HCT116 (cell line): ENCODE data around the gene RIMBP2. TPM values are rescaled to one million over a fixed set of nuclear protein-coding genes. Genes with fewer than 3 reads are reported as not detected.

Source experiments
- ATAC-seq: fragments of 200-7000 bp; cut with Tn5 transposase; 2 replicates; pipeline ENCODE4 v1.9.1; 2020; ENCODE audit warnings: mild to moderate bottlenecking, moderate library complexity
- BruUV-seq: library from RNA; stranded (reverse); fragments of 400-500 nt; replicated peaks from 2 replicates; lab custom pipeline; 2021; lab: Mats Ljungman, UMichigan
- CTCF ChIA-PET: fragments of 300-600 bp; sonication (Branson Sonifier 250); formaldehyde crosslinking; loops from one replicate; lab custom pipeline; 2021; ENCODE audit warnings: antibody characterized with exemption; lab: Charles Lee
- POLR2A ChIA-PET: fragments of 300-600, 350-600 bp; sonication (Branson Sonifier 250); formaldehyde crosslinking; loops from one replicate; lab custom pipeline; 2021; ENCODE audit warnings: antibody characterized with exemption; lab: Charles Lee
- RAD21 ChIA-PET, 2 experiments: fragments of 300-600 bp; sonication (Branson Sonifier 250); formaldehyde crosslinking; loops; one replicate each; lab custom pipeline; 2023; ENCODE audit warnings: low total read pairs in 2 of 2; ENCODE audit not compliant: uncharacterized antibody in 2 of 2, unreplicated experiment in 2 of 2, low non-redundant PET in 1 of 2; lab: Charles Lee
- DNase-seq: peaks from one replicate; pipeline ENCODE4 v3.0.0-alpha.2; 2010; ENCODE audit warnings: low read depth, low spot score
- H2AFZ ChIP-seq: fragments of 200-600 bp; shearing (Covaris generic), sonication (generic); 2 replicates; pipeline ENCODE4 v1.6.1; 2017; ENCODE audit warnings: low read depth, mixed run types, mixed read lengths, antibody characterized with exemption, low read length; ENCODE audit not compliant: poor library complexity, severe bottlenecking
- H3K27ac ChIP-seq: 2 replicates; pipeline ENCODE4 v1.5.1; 2012; ENCODE audit warnings: low read depth, low read length
- H3K27me3 ChIP-seq: fragments of 200-600 bp; sonication (generic); 2 replicates; pipeline ENCODE4 v1.6.1; 2016; ENCODE audit warnings: mixed run types, low read length, mixed read lengths; ENCODE audit not compliant: insufficient read depth
- H3K36me3 ChIP-seq, 2 experiments: fragments of 200-500 bp in 1 of 2; fragments of 200-600 bp in 1 of 2; sonication (Bioruptor generic) in 1 of 2; sonication (generic) in 1 of 2; 2 replicates each; pipeline versions ENCODE4 v1.5.1 to v1.6.1; 2014 to 2016; ENCODE audit warnings: low read length in 2 of 2, inconsistent platforms in 1 of 2, mixed read lengths in 1 of 2, mixed run types in 1 of 2; ENCODE audit not compliant: insufficient read depth in 2 of 2, control insufficient read depth in 1 of 2
- H3K4me1 ChIP-seq, 2 experiments: fragments of 200-600 bp in 1 of 2; sonication (generic) in 1 of 2; 2 replicates each; pipeline versions ENCODE4 v1.5.1 to v1.6.1; 2012 to 2017; ENCODE audit warnings: low read length in 2 of 2, inconsistent platforms in 1 of 2, mild to moderate bottlenecking in 1 of 2, mixed read lengths in 1 of 2, mixed run types in 1 of 2, moderate library complexity in 1 of 2; ENCODE audit not compliant: insufficient read depth in 2 of 2, control insufficient read depth in 1 of 2
- H3K4me2 ChIP-seq: fragments of 200-600 bp; sonication (generic); 2 replicates; pipeline ENCODE4 v1.6.1; 2017; ENCODE audit warnings: mixed run types, low read length, mixed read lengths
- H3K4me3 ChIP-seq, 2 experiments: fragments of 200-600 bp in 1 of 2; sonication (generic) in 1 of 2; replicated peaks in 1 of 2; 2 replicates each; pipeline ENCODE4 v1.5.1; 2011 to 2016; ENCODE audit warnings: low read length in 2 of 2, control low read depth in 1 of 2, low read depth in 1 of 2, mild to moderate bottlenecking in 1 of 2, mixed read lengths in 1 of 2, mixed run types in 1 of 2
- H3K79me2 ChIP-seq: fragments of 200-600 bp; sonication (generic); 2 replicates; pipeline ENCODE4 v1.6.1; 2017; ENCODE audit warnings: mild to moderate bottlenecking, mixed run types, low read length, moderate library complexity, mixed read lengths; ENCODE audit not compliant: insufficient read depth
- H3K9ac ChIP-seq: fragments of 200-600 bp; sonication (generic); 2 replicates; pipeline ENCODE4 v1.6.1; 2016; ENCODE audit warnings: low read length, mixed read lengths
- H3K9me2 ChIP-seq: fragments of 200-600 bp; sonication (generic), shearing (Covaris generic); 2 replicates; pipeline ENCODE4 v1.6.1; 2017; ENCODE audit warnings: mixed run types, mild to moderate bottlenecking, moderate library complexity; ENCODE audit not compliant: insufficient read depth
- H3K9me3 ChIP-seq, 2 experiments: fragments of 200-500 bp in 1 of 2; fragments of 200-600 bp in 1 of 2; sonication (Bioruptor generic) in 1 of 2; sonication (generic) in 1 of 2; 2 replicates each; pipeline ENCODE4 v1.6.1; 2014 to 2017; ENCODE audit warnings: low read length in 2 of 2, mixed read lengths in 2 of 2, inconsistent platforms in 1 of 2, low read depth in 1 of 2, mild to moderate bottlenecking in 1 of 2, mixed run types in 1 of 2, moderate library complexity in 1 of 2; ENCODE audit not compliant: control insufficient read depth in 1 of 2, insufficient read depth in 1 of 2
- H4K20me1 ChIP-seq: fragments of 200-600 bp; sonication (generic), shearing (Covaris generic); 2 replicates; pipeline ENCODE4 v1.6.1; 2017; ENCODE audit warnings: mixed run types, mild to moderate bottlenecking, moderate library complexity; ENCODE audit not compliant: insufficient read depth
- CBX3 ChIP-seq: IDR thresholded peaks from 2 replicates; pipeline ENCODE4 v1.6.1; 2012; ENCODE audit warnings: low read depth
- JUND ChIP-seq: IDR thresholded peaks from 2 replicates; pipeline ENCODE4 v1.6.1; 2012
- POLR2A ChIP-seq: IDR thresholded peaks from 2 replicates; pipeline ENCODE4 v1.7.0; 2011; ENCODE audit warnings: borderline replicate concordance; ENCODE audit not compliant: insufficient read depth, insufficient read length; ENCODE audit errors: extremely low read depth
- RAD21 ChIP-seq: IDR thresholded peaks from 2 replicates; pipeline ENCODE4 v1.6.1; 2012; ENCODE audit warnings: low read depth, mild to moderate bottlenecking
- SP1 ChIP-seq: IDR thresholded peaks from 2 replicates; pipeline ENCODE4 v1.6.1; 2012; ENCODE audit warnings: low read depth
- intact Hi-C: fragments of 100-400 bp; cut with micrococcal nuclease; formaldehyde crosslinking; loops from 2 replicates; pipeline ENCODE4 v1.10.0; 2022
- total RNA-seq: library from RNA; stranded (reverse); gene quantifications from one replicate; pipeline ENCODE4 v1.2.1, GENCODE V29; 2021; ENCODE audit not compliant: unreplicated experiment
- TF ChIP-seq, protein P1 (sequence below): IDR thresholded peaks from 2 replicates; pipeline ENCODE4 v1.6.1; 2011; ENCODE audit warnings: mild to moderate bottlenecking, low read length, moderate library complexity; ENCODE audit not compliant: insufficient replicate concordance; ENCODE audit errors: extremely low read depth
- TF ChIP-seq, protein P2 (sequence below), 3 experiments: fragments of 200-600 bp in 1 of 3; sonication (generic) in 1 of 3; IDR thresholded peaks in 2 of 3; conservative IDR thresholded peaks in 1 of 3; 2 replicates each; pipeline ENCODE4 v1.5.1; 2012 to 2017; ENCODE audit warnings: low read depth in 2 of 3, low read length in 2 of 3, antibody characterized with exemption in 1 of 3, borderline replicate concordance in 1 of 3, control low read depth in 1 of 3, mild to moderate bottlenecking in 1 of 3, mixed read lengths in 1 of 3, mixed run types in 1 of 3, moderate library complexity in 1 of 3; ENCODE audit not compliant: insufficient read depth in 1 of 3
- TF ChIP-seq, protein P3 (sequence below): IDR thresholded peaks from 2 replicates; pipeline ENCODE4 v1.6.1; 2012; ENCODE audit warnings: low read depth

The RIMBP2 gene
- total RNA-seq, 1 experiment from 2014 or later = not detected

DNA sequence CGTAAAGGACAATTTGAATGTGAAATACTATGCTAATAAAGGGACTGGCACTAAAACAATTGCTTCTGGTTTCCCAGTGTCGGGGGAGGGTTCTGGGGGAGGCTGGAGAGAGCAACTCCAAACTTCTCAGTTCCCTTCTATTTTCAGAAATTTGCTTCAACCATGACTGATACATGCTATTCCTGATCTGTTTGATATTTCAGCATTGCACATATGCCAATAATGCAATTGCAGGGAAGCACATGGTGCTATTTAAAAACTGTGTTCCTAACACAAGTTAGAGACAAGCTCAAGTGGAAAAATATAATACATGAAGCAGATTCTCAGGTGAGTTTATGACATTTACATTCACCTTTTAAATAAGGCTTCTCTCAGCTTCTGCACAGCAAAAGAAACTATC, 188.9 kb downstream of the RIMBP2 start:
- H3K4me2 ChIP-seq = no peak overlapping the region
- TF ChIP-seq, protein P1, sequence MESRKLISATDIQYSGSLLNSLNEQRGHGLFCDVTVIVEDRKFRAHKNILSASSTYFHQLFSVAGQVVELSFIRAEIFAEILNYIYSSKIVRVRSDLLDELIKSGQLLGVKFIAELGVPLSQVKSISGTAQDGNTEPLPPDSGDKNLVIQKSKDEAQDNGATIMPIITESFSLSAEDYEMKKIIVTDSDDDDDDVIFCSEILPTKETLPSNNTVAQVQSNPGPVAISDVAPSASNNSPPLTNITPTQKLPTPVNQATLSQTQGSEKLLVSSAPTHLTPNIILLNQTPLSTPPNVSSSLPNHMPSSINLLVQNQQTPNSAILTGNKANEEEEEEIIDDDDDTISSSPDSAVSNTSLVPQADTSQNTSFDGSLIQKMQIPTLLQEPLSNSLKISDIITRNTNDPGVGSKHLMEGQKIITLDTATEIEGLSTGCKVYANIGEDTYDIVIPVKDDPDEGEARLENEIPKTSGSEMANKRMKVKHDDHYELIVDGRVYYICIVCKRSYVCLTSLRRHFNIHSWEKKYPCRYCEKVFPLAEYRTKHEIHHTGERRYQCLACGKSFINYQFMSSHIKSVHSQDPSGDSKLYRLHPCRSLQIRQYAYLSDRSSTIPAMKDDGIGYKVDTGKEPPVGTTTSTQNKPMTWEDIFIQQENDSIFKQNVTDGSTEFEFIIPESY = no peak
- TF ChIP-seq SP1 = no peak
- no peak for TF ChIP-seq JUND
- no peak for TF ChIP-seq POLR2A
- TF ChIP-seq, protein P2, sequence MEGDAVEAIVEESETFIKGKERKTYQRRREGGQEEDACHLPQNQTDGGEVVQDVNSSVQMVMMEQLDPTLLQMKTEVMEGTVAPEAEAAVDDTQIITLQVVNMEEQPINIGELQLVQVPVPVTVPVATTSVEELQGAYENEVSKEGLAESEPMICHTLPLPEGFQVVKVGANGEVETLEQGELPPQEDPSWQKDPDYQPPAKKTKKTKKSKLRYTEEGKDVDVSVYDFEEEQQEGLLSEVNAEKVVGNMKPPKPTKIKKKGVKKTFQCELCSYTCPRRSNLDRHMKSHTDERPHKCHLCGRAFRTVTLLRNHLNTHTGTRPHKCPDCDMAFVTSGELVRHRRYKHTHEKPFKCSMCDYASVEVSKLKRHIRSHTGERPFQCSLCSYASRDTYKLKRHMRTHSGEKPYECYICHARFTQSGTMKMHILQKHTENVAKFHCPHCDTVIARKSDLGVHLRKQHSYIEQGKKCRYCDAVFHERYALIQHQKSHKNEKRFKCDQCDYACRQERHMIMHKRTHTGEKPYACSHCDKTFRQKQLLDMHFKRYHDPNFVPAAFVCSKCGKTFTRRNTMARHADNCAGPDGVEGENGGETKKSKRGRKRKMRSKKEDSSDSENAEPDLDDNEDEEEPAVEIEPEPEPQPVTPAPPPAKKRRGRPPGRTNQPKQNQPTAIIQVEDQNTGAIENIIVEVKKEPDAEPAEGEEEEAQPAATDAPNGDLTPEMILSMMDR (IDR thresholded peaks at IDR 0.05 in 2 of 3, conservative IDR thresholded peaks at IDR 0.05 in 1 of 3; ENCODE audit: borderline replicate concordance in 1 of 3, insufficient read depth in 1 of 3, low read depth in 2 of 3, low read length in 2 of 3) = no peak
- TF ChIP-seq RAD21 = no peak
- TF ChIP-seq, protein P3, sequence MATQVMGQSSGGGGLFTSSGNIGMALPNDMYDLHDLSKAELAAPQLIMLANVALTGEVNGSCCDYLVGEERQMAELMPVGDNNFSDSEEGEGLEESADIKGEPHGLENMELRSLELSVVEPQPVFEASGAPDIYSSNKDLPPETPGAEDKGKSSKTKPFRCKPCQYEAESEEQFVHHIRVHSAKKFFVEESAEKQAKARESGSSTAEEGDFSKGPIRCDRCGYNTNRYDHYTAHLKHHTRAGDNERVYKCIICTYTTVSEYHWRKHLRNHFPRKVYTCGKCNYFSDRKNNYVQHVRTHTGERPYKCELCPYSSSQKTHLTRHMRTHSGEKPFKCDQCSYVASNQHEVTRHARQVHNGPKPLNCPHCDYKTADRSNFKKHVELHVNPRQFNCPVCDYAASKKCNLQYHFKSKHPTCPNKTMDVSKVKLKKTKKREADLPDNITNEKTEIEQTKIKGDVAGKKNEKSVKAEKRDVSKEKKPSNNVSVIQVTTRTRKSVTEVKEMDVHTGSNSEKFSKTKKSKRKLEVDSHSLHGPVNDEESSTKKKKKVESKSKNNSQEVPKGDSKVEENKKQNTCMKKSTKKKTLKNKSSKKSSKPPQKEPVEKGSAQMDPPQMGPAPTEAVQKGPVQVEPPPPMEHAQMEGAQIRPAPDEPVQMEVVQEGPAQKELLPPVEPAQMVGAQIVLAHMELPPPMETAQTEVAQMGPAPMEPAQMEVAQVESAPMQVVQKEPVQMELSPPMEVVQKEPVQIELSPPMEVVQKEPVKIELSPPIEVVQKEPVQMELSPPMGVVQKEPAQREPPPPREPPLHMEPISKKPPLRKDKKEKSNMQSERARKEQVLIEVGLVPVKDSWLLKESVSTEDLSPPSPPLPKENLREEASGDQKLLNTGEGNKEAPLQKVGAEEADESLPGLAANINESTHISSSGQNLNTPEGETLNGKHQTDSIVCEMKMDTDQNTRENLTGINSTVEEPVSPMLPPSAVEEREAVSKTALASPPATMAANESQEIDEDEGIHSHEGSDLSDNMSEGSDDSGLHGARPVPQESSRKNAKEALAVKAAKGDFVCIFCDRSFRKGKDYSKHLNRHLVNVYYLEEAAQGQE = no peak
- no peak for TF ChIP-seq CBX3
- peaks cover 4% of the 10 kb centered on the region; the same call in 1 of the 2 replicates for H3K27me3 ChIP-seq
- no peaks in the 10 kb centered on the region for H4K20me1 ChIP-seq
- CTCF ChIA-PET = no interaction called here
- intact Hi-C loops = loop anchor here (2.0 kb wide), 1 partner anchor 26 kb away; no protein-coding TSS in a partner anchor
- no peaks in the 10 kb centered on the region for H3K9me3 ChIP-seq
- H3K4me1 ChIP-seq = no peaks in the 10 kb centered on the region
- no peak overlapping the region for H3K27ac ChIP-seq
- no peaks in the 10 kb centered on the region for H3K79me2 ChIP-seq
- no peak overlapping the region for H2AFZ ChIP-seq
- no peaks in the 10 kb centered on the region for H3K9me2 ChIP-seq
- no TSS peak for BruUV-seq
- H3K4me3 ChIP-seq = no peak overlapping the region
- DNase-seq (no peak), ATAC-seq (no peak)
- POLR2A ChIA-PET = no interaction called here
- RAD21 ChIA-PET = no interaction called here
- no peak overlapping the region for H3K9ac ChIP-seq
- no peaks in the 10 kb centered on the region for H3K36me3 ChIP-seq
